GM10266 (cell line): ENCODE measurements around the gene ARHGAP19.
"Not testable (repeated sequence)": the region's sequence is repeated elsewhere in the genome, so short reads cannot be mapped to it uniquely, and the experiment has no call there.

Source experiments
- DNase-seq: peaks from one replicate; pipeline ENCODE4 v3.0.0; 2012; ENCODE audit errors: extremely low spot score
- CTCF ChIP-seq: IDR thresholded peaks from 2 replicates; pipeline ENCODE4 v1.5.1; 2012; ENCODE audit warnings: mild to moderate bottlenecking, low read depth; ENCODE audit not compliant: control insufficient read depth, insufficient read depth; ENCODE audit errors: missing control alignments

The ARHGAP19 gene

GRCh38 chr10:97278491-97278989 is 13.9 kb downstream of the ARHGAP19 start:
- DNase-seq: peak; percentile 39
- peak; percentile 46 for TF ChIP-seq CTCF

- DNase-seq: no peak
- TF ChIP-seq CTCF: no peak
Measured at GRCh38 chr10:97277551-97277950, 14.9 kb downstream of the ARHGAP19 start.

- DNase-seq: no peak
- TF ChIP-seq CTCF: no peak
Measured at GRCh38 chr10:97274828-97275227, 17.6 kb downstream of the ARHGAP19 start.

- TF ChIP-seq CTCF: no peak
- no peak for DNase-seq
Measured at GRCh38 chr10:97273700-97274099, 18.7 kb downstream of the ARHGAP19 start.

GRCh38 chr10:97270523-97271154 is 21.8 kb downstream of the ARHGAP19 start:
- TF ChIP-seq CTCF: no peak
- DNase-seq: no peak

- no peak for TF ChIP-seq CTCF
- DNase-seq: no peak
Measured at GRCh38 chr10:97267671-97268070, 24.8 kb downstream of the ARHGAP19 start.

- DNase-seq: not testable (repeated sequence)
Measured at GRCh38 chr10:97265095-97265494, 27.3 kb downstream of the ARHGAP19 start.

- no peak for DNase-seq
- TF ChIP-seq CTCF: no peak
Measured at GRCh38 chr10:97263971-97264370, 28.5 kb downstream of the ARHGAP19 start.
